ENCODE results near the gene WDR48. TPM values are rescaled to one million over a fixed set of nuclear protein-coding genes. Genes with fewer than 3 reads are reported as not detected.
A peak's percentile ranks its signal among the peaks of the same experiment; 100 is the strongest.

Gene WDR48
- total RNA-seq, 3 donors from 2014 or later, result 33.0 to 46.8 (median 37.5) TPM

- H3K36me3 ChIP-seq (ENCODE audit: low read depth), result no peaks in the 10 kb centered on the region
- ATAC-seq (no peak), DNase-seq (no peak)
- TF ChIP-seq CTCF (IDR thresholded peaks at IDR 0.05), result no peak
- H3K9me3 ChIP-seq, result no peaks in the 10 kb centered on the region
- no peak overlapping the region for H3K4me3 ChIP-seq
- peaks cover 6% of the 10 kb centered on the region for H3K4me1 ChIP-seq (ENCODE audit: low read depth)
- intact Hi-C loops (cut with DNase I, micrococcal nuclease), result no loop called here
These were observed 12.8 kb downstream of the WDR48 start for GRCh38 chr3:39064646-39065045.

- Histone ChIP-seq H3K9me3 (no peaks in the 10 kb centered on the region), H3K4me3 (no peak overlapping the region), H3K36me3 (ENCODE audit: low read depth) (no peaks in the 10 kb centered on the region), H3K4me1 (ENCODE audit: low read depth) (peaks cover 6% of the 10 kb centered on the region)
- ATAC-seq (peak; percentile 84), DNase-seq (peak in 1 of 3 donors; percentile 43)
- TF ChIP-seq CTCF (IDR thresholded peaks at IDR 0.05), result no peak
- intact Hi-C loops (cut with DNase I, micrococcal nuclease), result no loop called here
These were observed 13.4 kb downstream of the WDR48 start for GRCh38 chr3:39065197-39065596.

- intact Hi-C loops (cut with DNase I, micrococcal nuclease), result no loop called here
- H3K4me3 ChIP-seq, result no peak overlapping the region
- DNase-seq, result no peak
These were observed 15.5 kb downstream of the WDR48 start for GRCh38 chr3:39067286-39067685.

GRCh38 chr3:39068556-39068955 is 16.7 kb downstream of the WDR48 start:
- Histone ChIP-seq H3K4me1 (ENCODE audit: low read depth) (no peaks in the 10 kb centered on the region), H3K36me3 (ENCODE audit: low read depth) (no peaks in the 10 kb centered on the region), H3K4me3 (no peak overlapping the region), H3K9me3 (no peaks in the 10 kb centered on the region)
- intact Hi-C loops (cut with DNase I, micrococcal nuclease), result no loop called here
- no peak for TF ChIP-seq CTCF (IDR thresholded peaks at IDR 0.05)
- DNase-seq, result no peak
- no peak for ATAC-seq

More at GRCh38 chr3:39067286-39067685, 15.5 kb downstream of the WDR48 start:
- TF ChIP-seq CTCF (IDR thresholded peaks at IDR 0.05), result no peak
- Histone ChIP-seq H3K4me1 (ENCODE audit: low read depth) (peaks cover 6% of the 10 kb centered on the region), H3K9me3 (no peaks in the 10 kb centered on the region), H3K36me3 (ENCODE audit: low read depth) (no peaks in the 10 kb centered on the region)
- ATAC-seq, result no peak

- ATAC-seq (no peak), DNase-seq (no peak)
- no peak for TF ChIP-seq CTCF (IDR thresholded peaks at IDR 0.05)
- no peak overlapping the region for H3K4me3 ChIP-seq
- no peaks in the 10 kb centered on the region for H3K9me3 ChIP-seq
- intact Hi-C loops (cut with DNase I, micrococcal nuclease), result no loop called here
- H3K36me3 ChIP-seq (ENCODE audit: low read depth), result no peaks in the 10 kb centered on the region
- no peaks in the 10 kb centered on the region for H3K4me1 ChIP-seq (ENCODE audit: low read depth)
These were observed 24.1 kb downstream of the WDR48 start for GRCh38 chr3:39075910-39076309.

- Histone ChIP-seq H3K4me1 (ENCODE audit: low read depth) (no peaks in the 10 kb centered on the region), H3K4me3 (no peak overlapping the region), H3K9me3 (no peaks in the 10 kb centered on the region), H3K36me3 (ENCODE audit: low read depth) (no peaks in the 10 kb centered on the region)
- no peak for TF ChIP-seq CTCF (IDR thresholded peaks at IDR 0.05)
- no peak for DNase-seq
- intact Hi-C loops (cut with DNase I, micrococcal nuclease), result no loop called here
- no peak for ATAC-seq
These were observed 27.7 kb downstream of the WDR48 start for GRCh38 chr3:39079530-39079929.

Measured in mucosa of descending colon (tissue), 3 donors.